ENCODE data around the gene MAN2C1. TPM values are rescaled to one million over a fixed set of nuclear protein-coding genes. Genes with fewer than 3 reads are reported as not detected.
A peak's percentile ranks its signal among the peaks of the same experiment; 100 is the strongest.
"Not testable (repeated sequence)": the region's sequence is repeated elsewhere in the genome, so short reads cannot be mapped to it uniquely, and the experiment has no call there.

Gene MAN2C1
- total RNA-seq, 1 donor from 2014 or later: 252 TPM

GRCh38 chr15:75339531-75340240, 28.7 kb downstream of the MAN2C1 start:
- Histone ChIP-seq H3K36me3 (peaks cover 11% of the 10 kb centered on the region), H3K27me3 (no peaks in the 10 kb centered on the region), H3K4me1 (peaks cover 8% of the 10 kb centered on the region), H3K27ac (no peak overlapping the region), H3K4me3 (no peak overlapping the region), H3K9me3 (no peaks in the 10 kb centered on the region)
- no peak for TF ChIP-seq CTCF (IDR thresholded peaks at IDR 0.05)
- ATAC-seq (no peak), DNase-seq (no peak)
- intact Hi-C loops (cut with DNase I): no loop called here

GRCh38 chr15:75338661-75339240, 29.7 kb downstream of the MAN2C1 start:
- no peak for DNase-seq
- Histone ChIP-seq H3K27ac (no peak overlapping the region), H3K4me1 (peaks cover 8% of the 10 kb centered on the region), H3K9me3 (no peaks in the 10 kb centered on the region), H3K27me3 (no peaks in the 10 kb centered on the region), H3K4me3 (no peak overlapping the region), H3K36me3 (peaks cover 11% of the 10 kb centered on the region)
- no peak for TF ChIP-seq CTCF (IDR thresholded peaks at IDR 0.05)
- ATAC-seq: no peak
- intact Hi-C loops (cut with DNase I): no loop called here

DNA sequence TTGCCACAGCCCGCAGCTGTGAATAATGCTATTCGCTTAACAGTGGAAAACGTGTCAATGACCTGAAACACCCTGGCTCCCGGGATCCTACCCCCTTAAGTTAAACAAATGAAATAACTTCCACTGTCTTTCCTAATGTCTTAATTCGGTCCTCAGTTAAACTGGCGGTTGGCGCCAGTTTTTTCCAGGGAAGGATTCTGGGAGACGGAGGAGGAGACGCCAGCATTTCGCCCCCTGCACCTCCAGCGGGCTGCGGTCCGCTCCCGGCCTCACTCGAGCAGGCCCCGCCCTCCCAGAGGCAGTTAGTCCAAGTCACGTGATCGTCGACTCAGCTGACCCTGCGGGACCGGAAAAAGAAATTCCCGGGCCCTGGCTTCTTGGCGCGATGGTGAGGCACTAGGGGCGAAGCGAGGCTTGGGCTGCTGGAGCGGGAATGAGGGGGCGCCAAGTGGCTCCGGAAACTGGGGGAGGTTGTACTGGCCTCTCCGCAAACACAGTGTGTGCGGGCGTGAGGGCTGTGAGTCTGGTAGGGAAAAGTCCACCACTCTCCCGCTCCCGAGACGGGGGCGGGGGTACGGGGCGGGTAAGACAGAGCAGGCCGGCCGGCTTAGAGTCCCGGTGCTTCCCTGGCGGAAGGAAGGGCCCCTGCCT, 32.6 kb downstream of the MAN2C1 start, which contains the start of gene COMMD4:
COMMD4 (plus strand) TSS at position 359 of the 651 bp plus-strand sequence; CDS start at position 386, 27 bp downstream.
- no peaks in the 10 kb centered on the region for H3K27me3 ChIP-seq
- intact Hi-C loops (cut with DNase I): no loop called here
- peak; percentile 94 for ATAC-seq
- H3K4me1 ChIP-seq: peaks cover 8% of the 10 kb centered on the region
- no peak for TF ChIP-seq CTCF (IDR thresholded peaks at IDR 0.05)
- peak; percentile 97 for DNase-seq
- H3K36me3 ChIP-seq: peaks cover 11% of the 10 kb centered on the region
- peak within 1 kb of the TSS; percentile 73 for H3K4me3 ChIP-seq
- H3K9me3 ChIP-seq: no peaks in the 10 kb centered on the region
- peak within 1 kb of the TSS; percentile 72 for H3K27ac ChIP-seq

GRCh38 chr15:75335313-75335704, 33.1 kb downstream of the MAN2C1 start:
- no peak for DNase-seq
- peak overlapping the region; percentile 73 for H3K4me3 ChIP-seq
- no peak overlapping the region for H3K27ac ChIP-seq
- peaks cover 8% of the 10 kb centered on the region for H3K4me1 ChIP-seq
- TF ChIP-seq CTCF (IDR thresholded peaks at IDR 0.05): no peak
- intact Hi-C loops (cut with DNase I): no loop called here
- H3K9me3 ChIP-seq: no peaks in the 10 kb centered on the region
- H3K36me3 ChIP-seq: peaks cover 10% of the 10 kb centered on the region
- no peaks in the 10 kb centered on the region for H3K27me3 ChIP-seq
- ATAC-seq: no peak

DNA sequence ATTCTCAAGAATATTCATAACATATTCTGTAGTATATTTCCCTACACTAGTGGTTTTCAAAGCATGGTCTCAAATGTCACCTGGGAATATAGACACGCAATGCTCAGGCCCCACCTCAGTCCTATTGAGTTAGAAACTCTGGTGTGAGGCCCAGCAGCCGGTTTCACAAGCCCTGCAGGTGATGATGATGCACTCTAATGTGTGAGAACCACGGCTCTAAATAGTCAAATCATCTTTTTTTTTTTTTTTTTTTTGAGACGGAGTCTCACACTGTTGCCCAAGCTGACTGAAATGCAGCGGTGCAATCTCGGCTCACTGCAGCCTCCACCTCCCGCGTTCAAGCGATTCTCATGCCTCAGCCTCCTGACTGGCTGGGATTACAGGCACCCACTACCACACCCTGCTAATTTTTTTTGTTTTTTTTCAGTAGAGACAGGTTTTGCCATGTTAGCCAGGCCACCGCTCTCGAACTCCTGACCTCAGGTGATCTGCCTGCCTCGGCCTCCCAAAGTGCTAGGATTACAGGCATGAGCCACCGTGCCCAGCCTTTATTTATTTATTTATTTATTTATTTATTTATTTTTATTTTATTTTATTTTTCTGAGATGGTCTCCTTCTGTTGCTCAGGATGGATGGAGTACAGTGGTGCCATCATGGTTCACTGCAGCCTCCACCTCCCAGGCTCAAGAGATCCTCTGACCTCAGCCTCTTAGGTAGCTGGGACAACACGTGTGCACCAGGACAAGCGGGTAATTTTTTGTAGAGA, 34.6 kb downstream of the MAN2C1 start:
- intact Hi-C loops (cut with DNase I); H3K36me3 ChIP-seq; DNase-seq; H3K27ac ChIP-seq; H3K4me1 ChIP-seq; ATAC-seq; H3K9me3 ChIP-seq; H3K4me3 ChIP-seq; H3K27me3 ChIP-seq: not testable (repeated sequence)

DNA sequence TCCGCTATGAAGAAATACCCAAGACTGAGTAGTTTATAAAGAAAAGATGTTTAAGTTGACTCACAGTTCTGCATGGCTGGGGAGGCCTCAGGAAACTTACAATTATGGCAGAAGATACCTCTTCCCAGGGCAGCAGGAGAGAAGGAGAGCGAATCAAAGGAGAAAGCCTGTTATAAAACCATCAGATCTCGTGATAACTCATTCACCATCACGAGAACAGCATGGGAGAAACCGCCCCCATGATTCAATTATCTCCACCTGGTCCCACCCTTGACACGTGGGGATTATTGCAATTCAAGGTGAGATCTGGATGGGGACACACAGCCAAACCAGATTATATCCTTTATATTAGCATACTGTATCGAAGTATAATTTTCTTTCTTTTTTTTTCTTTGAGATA, 36.3 kb downstream of the MAN2C1 start:
- H3K4me3 ChIP-seq; H3K4me1 ChIP-seq; H3K27me3 ChIP-seq; ATAC-seq; DNase-seq; H3K36me3 ChIP-seq; intact Hi-C loops (cut with DNase I); H3K27ac ChIP-seq; H3K9me3 ChIP-seq: not testable (repeated sequence)

Measured in upper lobe of right lung (tissue), 1 donor.